ENCODE data around the gene ABCC9.
A peak's percentile ranks its signal among the peaks of the same experiment; 100 is the strongest.

The ABCC9 gene

DNA sequence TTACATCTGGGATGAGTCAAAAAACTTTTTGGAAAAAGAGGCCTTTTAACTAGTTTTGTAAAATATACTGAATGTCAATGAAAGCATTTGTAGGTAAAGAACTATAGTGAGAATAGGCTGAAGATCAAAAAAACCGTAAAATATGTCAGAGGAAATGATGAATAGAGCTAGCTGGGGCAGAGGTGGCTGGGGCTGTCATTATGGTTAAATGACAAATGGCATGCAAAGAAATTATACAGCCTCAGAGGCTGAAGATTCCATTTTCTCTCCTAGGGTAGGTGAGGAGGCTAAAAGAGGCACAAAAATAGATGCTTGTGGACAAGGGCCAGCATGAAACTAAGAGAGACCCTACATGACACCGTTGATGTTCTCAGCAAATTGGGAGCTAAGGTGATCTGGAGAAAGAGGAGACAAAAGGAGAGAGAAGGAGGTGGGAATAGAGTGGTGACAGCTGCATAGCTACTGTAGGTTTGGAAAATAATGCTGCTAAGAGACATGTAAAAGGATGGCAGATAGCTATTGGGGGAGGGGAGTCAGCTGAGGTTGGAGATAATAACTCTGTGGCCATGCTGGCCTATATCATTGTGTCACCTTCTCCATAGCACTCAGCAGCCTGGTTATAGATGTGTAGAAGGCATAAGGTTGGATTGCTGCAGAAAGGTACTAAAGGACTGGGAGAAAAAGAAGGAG lies 63.8 kb downstream of the ABCC9 start:
- DNase-seq (ENCODE audit: low read depth): no peak

DNA sequence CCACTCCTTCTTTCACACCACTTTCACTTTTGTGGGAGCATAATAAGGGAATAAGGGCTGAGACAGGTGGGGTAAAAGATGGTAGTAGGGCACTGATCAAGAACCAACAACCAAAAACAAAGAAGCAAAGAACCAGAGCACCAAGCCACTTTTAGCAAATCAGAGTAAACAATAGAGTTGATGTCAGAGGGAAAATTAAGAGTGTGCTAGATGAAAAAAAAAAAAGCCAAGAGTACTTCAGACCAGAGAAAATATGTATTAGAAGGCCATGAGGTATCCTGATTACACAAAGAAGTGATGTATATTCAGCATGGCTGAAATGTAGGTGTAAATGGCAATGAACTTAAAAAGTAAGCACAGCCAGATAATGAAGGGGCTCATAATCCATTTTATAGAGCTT lies 75.4 kb downstream of the ABCC9 start:
- no peak for DNase-seq (ENCODE audit: low read depth)

DNA sequence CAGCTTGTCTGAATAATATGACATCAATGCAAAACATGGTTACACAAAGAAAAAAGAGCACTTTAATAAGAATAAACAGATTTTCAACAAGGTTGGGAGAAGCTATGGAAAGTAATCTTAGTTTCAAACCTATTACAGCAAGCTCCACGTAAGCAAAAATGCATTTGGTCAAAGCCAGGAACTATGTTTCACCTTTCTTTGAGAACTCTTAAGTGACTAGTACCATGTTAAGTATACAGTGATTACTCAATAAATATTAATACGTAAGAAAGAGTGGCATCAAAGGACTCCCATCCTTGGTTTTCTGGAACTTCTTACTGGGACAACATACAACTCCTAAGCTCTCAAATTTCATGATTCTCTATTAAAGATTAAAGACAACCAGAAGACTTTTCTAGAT lies 80.7 kb downstream of the ABCC9 start:
- no peak for DNase-seq (ENCODE audit: low read depth)

DNA sequence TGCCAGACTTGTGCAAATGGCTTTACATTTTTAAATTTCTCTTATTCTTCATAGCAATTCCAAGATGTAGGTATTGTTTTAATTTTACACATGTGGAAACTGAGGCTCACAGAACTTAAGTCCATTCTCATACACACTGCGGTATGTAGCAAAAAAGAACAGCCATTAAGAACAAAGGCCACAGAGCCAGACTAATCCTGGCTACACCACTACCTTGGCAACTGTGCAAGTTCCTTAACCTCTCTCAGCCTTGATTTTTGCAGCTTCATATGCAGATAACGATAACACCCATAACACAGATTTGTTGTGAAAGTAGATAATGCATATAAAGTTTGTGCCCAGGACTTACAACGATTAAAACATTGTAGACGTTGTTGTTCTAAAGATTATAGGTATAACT lies 81.1 kb downstream of the ABCC9 start:
- DNase-seq (ENCODE audit: low read depth): no peak

DNA sequence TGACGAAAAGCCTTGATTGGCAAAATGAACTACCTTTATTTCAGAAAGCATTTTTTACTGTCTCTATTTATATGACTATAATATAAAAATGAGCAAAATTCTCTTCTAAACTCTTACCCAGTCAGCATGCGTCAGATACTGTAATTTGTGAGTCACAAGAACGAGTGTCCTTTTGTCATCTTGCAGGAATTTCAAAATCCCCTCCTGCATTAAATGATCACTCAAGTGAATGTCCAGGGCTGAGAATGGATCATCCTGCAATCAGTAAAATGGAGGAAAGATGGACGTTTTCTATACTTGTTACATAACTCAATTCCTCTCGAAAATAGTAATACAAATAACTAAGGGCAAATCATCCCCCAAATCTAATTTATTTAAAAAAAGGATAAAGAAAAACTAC lies 89.0 kb downstream of the ABCC9 start:
- peak; percentile 54 for DNase-seq (ENCODE audit: low read depth)

DNA sequence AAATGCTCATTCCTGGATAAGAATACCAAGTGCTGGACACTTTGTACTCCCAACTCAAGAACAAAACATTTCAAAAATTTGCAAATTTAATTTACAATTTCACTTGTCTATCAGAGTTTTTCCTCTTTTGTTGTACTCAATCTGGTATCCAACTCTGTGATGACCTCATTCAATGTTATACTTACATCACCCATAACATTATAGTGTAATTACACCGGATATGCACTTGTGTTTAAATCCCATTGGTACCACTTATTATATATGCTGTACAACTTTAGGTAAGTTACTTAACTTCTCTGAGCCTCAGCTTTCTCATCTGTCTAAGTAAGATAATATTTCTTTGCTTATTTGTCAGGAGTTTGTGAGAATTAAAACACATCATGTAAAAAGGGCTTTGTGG lies 90.1 kb downstream of the ABCC9 start:
- no peak for DNase-seq (ENCODE audit: low read depth)

DNA sequence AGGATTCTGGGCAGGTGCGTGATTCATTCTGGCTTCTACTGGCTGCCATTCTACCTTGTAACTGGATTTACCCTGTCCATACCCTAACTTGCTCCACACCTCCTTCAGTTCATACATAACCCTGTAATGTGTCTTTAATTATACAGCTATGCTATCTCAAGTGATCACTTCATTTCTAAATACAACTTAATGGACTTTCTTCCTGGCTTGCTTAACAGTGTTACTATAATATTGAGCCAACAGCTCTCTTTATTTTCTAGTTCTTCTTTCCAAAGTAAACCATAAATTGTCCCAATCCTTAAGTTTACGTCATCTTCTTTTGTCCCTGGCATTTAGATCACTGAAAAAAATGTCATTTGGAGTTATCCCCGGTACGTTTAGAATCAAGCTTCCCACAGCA lies 90.8 kb downstream of the ABCC9 start:
- DNase-seq (ENCODE audit: low read depth): no peak

DNA sequence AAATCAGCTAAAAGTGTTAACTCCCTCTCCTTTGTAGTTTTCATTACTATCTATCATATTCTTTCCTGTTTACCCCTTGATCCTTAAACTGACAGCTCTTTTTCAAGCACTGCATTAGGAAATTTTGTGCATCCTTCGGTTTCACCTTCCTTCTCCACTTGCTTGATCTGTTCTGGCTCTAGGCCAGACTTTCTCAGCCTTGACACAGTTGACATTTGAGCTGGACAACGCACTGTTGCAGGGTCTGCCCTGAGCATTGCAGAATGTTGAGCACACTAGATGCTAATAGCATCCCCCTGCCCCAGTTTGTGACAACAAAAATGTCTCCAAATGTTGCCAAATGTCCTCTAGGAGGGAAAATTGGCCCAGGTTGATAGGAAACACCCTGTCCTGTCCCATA lies 91.3 kb downstream of the ABCC9 start:
- DNase-seq (ENCODE audit: low read depth): no peak

DNA sequence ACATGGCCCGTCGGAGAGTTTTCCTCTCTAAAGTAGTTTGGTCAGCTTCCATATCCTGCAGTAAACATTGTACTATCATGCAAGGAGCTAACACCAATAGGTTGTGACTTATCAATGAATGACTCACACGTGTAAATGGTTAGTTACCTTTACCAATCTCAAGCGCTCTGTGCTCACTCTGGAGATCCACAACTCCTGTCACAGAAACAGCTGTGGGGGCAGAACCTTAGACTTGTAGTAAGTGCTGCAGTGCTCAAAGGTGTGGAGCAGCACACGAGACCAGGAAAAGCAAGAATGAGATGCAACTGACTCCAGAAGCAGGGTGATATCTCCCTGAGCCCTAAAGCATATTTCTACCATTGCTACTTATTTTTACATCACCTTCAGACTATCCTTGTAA lies 93.0 kb downstream of the ABCC9 start:
- no peak for DNase-seq (ENCODE audit: low read depth)

DNA sequence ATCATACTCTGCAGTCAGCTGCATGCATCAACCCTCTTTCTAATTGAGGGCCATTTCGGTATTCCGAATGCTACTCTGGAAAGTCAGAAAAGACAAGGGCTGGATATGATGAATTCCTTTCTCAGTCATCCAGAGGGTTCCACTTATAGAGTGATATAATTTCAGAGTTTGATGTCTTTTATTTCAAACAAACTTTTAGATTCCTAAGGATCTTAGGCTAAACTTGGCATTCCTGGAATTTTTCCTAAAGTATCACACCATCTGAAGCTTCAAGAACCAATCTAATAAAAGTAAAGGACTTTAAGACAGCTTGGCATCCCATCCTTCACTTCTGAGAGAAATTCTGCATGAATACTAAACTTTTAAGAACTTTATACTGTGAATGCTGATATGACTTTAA lies 97.4 kb downstream of the ABCC9 start:
- no peak for DNase-seq (ENCODE audit: low read depth)

DNA sequence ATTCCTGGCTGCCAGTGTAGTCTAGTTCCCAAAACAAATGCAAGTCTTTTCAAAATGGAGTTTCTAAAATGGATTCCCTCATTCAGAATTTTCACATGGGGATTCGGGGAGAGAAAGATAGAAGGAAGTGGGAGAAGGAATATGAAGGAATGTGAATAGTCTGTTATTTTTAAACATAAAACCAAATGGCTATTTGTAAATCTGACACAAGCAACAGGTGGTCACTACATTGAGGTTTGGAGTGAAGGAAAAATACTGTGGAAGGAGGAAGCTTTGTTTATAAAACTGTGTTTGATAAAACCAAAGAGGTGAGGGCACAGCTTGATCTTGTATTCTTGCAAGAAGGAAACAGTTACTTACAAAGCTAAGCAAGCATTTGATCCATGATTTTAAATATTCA lies 101.5 kb downstream of the ABCC9 start:
- DNase-seq (ENCODE audit: low read depth): no peak

DNA sequence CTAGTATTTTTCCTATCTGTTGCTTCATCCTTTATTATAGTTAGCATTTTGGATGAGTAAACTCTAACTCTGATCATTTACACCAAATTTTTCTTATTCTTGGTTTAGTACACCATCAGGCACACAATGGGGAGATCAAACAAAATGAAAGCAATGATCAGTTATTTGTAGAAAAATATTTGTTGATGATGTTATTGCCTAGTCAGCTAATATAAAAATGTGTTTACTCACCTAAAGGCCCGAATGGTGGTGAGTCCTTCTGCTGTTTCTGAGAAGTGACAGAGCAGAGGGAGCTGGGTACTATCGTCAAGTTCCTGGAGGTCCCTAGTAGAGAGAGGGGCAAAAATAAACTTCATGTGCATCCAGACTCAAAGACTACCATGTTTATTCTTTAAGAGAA lies 103.4 kb downstream of the ABCC9 start:
- no peak for DNase-seq (ENCODE audit: low read depth)

DNA sequence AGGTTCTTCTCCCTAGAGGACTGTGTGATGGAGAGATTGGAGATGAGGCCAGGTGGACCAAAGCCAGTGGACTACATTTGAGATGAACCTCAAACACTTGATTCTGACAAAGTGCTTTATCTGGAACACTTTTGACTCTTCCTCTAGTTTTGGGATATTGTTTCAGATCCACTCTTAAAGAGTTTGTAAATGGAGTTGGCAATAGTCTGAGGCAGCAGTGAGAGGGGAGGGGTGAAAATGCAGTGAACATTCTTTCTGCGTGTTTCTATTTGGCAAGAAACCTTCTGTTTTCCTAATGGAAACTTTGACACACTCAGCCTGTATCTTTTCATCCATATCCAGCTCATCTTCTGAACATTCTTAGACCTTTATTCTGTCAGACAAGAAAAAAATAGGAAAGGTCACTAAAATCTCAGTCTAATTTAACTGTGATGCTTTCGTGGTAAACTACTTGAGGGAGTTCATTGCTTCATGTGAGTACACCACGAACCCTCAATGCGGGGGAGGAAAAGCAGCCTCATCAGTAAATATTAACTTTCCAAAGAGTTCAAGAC lies 109.4 kb downstream of the ABCC9 start:
- DNase-seq (ENCODE audit: low read depth): peak; percentile 20

DNA sequence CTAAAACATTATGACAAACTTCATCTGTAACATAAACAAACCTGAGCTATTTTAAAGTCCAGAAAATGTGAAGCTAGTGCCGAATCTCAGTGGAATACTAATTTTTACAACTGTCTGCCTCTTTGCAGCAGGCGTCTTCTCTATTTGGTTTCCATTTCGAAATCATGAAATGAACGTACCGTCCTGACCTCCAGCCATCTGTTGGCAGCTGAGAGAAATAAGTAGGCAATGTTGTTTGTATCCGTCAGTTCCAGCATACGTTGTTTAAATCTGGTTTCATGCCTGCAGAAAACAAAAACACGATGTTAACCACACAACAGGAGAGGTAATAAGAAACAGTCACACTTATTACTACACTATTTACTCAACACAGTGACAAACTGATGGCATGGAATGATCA lies 112.4 kb downstream of the ABCC9 start:
- DNase-seq (ENCODE audit: low read depth): no peak

DNA sequence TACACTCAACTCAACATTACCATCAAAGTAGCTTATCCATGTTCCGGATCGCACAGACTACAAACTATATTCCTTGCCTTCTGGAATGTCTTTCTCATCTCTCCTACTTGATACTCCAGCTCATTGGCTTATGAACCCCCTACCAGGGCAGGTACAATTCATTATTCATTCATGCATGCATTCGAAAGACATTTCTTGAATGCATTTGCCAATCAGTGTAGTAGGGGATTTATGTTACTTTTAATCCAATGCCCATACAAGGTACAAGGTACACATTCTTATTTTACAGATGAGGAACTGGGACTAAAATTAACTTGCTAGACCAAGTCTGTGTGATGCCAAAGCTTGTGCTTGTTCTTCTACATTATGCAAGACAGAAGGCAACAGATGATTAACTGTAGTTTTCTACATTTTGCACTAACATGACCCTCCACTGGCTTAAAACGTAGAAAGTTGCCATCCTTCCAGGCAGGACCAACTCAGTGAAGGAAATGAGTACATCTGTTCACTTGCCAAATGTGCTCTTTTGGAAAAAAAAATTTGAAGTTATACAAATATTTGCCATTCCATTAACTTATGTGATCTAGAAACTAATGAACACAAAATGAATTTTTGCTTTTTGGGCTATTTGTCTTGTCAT lies 113.0 kb downstream of the ABCC9 start:
- no peak for DNase-seq (ENCODE audit: low read depth)

DNA sequence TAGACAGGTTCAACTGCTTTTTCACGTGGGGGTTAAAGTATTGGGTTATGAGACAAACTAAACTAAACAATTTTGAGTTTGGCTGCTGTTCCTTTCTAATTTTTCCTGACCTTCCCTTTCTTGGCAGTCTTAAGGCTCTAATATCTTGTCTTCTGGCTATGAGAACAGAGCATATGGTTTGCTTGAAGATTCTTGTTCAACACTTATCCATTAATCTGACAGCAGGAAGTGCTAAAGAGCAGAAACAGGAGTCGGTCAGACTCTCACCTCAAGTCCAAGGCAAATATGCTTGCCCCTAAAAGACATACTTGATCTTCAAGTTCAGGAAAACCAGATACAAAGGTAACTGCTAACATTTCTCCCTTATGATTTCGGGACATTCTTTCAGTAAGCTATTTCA lies 114.1 kb downstream of the ABCC9 start:
- no peak for DNase-seq (ENCODE audit: low read depth)

DNA sequence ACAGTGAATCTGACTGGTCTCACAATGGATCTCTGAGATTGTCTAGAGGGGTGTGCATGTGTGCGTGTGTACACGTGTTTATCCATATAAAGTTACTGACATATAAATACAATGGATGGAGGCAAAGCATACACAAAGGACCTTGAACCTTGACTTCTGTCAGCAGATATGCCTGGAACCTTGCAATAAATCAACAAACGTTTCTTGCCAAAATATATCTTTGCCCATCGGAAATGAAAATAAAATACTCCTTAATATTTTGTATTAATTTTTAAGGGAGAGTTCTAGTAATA lies 114.7 kb downstream of the ABCC9 start:
- no peak for DNase-seq (ENCODE audit: low read depth)

DNA sequence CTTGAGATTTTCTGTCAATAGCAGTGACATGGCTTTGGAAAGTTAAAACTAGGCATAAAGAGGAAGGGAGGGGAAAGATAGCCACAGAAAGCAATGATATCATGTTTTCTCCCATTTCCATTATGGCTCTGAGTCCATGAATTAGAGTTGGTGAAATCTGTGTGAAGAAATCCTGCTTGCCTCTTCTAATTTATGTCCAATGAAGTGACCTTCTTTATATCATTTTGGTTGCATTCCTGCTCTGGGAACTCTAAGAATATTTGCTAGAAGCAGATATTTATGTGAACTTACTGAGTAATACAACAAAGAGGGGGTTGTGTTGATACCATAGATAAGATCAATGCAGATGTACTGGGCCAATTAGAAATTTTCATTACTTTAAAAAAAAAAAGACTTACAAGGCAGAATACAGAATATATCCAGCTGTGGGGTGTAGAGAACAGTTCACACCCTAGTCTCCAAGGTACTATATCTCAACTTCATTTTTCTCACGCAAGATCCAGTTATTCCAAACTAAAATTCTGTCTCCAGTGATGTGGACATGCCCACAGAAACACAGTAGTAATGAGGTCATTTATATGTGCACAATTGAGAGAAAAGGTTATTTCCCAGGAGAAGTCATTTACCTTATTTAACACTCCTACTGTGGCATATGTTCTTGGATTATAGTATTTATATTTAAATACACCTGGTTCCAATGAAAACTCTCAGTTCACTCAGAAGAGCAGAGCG lies 115.2 kb downstream of the ABCC9 start:
- no peak for DNase-seq (ENCODE audit: low read depth)

DNA sequence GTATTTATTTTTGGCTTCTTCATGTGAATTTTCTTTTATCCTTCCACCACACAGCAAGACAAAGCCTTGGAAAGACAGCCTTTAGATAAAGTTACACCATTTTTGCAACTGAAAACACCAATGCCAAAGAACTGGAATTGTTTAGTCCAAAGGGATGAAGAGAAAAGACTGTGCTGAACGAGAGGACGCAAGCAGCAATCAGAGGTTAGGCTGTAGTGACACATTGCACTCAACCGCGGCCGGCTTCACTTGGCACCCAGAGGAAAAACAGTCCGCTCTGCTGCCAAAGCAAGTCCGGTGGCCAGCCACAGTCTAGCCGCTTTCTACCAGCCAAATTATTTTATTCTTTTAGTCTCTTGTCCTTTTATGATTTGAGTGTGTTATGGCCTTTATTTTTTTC lies 117.6 kb downstream of the ABCC9 start:
- DNase-seq (ENCODE audit: low read depth): no peak

DNA sequence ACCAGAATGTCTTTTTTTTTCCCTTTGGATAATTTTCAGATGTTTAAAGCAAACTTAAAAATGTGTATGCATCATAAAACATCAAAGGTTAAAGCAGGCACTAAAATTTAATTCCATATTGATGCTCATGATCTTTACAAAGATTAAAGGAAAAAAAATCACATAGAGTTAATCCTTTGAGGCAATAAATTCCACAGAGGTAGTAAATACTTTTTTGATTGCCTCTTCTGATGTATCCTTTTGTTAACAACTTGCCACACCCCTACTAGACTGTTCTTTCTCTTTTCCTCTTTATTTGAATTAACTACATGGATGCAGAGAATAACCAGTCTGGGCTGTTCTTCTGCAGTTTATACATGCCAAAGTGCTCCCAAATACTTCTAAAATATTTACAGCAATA lies 121.5 kb downstream of the ABCC9 start:
- DNase-seq (ENCODE audit: low read depth): no peak

DNA sequence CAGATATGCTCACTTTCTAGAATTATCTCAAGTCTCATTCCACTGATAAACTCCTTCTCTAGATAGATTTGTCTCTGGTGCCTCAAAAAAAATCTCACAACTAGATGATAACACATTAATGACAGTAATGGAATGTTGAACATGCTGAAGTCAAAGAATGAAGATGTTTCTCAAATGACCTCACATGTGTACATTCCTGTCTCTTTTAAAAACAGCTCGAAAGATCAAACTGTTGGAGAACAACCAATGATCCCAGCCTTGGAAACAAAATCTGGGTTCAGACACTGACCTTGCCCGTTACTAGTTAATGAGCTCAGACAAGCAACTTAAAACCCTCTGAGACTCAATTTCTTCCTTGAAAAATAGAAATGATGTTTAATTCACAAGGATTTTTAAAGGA lies 122.0 kb downstream of the ABCC9 start:
- DNase-seq (ENCODE audit: low read depth): peak; percentile 65

DNA sequence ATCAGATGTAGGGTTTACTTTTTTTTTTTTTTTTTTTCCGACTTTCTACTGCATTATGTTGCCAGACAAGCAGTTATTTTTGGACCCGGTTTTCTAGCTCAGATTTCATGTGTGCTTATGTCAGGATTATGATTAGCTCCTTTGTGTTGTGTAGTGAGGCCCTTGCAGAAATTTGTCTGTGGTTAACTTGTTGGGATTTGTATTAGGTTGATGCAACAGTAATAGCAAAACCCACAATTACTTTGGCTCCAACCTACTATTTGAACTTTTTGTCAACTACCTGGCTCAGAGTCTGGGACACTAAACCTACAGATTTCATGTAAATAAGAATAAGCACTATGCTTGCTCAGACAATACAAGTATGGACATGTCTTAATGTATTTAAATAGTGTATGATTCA lies 122.6 kb downstream of the ABCC9 start:
- DNase-seq (ENCODE audit: low read depth): peak; percentile 73

DNA sequence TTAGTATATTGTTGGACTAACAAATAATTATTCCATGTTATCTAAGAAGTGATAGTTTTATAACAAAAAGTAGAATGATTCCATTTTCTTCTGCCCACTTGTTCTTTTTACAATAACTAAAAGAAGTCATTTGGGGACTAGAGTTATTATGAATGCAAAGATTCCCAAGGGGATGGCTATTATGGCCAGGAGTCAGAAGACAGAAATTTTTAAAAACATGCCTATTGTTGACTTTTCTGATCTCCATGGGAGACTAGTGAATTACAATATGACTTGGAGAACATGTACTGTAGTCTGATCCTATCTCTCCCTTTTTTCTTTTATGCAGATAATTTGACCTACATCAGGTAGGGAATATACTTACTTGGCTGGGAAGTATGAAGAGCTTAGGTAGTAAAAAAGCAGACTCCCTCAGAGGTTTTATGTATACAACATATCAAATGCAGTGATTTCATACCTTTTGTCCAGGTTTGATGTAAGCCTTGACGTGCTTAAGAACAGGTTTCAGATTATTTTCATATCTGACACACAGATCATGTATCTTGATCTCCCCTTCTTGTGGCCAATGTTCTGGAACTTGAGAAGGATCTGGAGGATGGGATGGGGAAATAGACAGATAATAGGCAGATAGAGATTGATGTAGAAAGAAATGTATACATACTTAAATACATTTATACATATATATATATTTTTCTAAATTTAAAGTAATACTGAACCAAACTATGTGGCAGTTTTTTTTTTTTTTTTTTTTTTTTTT lies 125.7 kb downstream of the ABCC9 start:
- no peak for DNase-seq (ENCODE audit: low read depth)
